GM21526 (cell line): ENCODE measurements around the gene DOHH.

Experiments used
- ATAC-seq: cut with Tn5 transposase; IDR thresholded peaks from one replicate; pipeline ENCODE4 v1.9.1; 2021; ENCODE audit warnings: moderate library complexity; ENCODE audit not compliant: unreplicated experiment, low FRiP score

DOHH gene, protein sequence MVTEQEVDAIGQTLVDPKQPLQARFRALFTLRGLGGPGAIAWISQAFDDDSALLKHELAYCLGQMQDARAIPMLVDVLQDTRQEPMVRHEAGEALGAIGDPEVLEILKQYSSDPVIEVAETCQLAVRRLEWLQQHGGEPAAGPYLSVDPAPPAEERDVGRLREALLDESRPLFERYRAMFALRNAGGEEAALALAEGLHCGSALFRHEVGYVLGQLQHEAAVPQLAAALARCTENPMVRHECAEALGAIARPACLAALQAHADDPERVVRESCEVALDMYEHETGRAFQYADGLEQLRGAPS

DNA sequence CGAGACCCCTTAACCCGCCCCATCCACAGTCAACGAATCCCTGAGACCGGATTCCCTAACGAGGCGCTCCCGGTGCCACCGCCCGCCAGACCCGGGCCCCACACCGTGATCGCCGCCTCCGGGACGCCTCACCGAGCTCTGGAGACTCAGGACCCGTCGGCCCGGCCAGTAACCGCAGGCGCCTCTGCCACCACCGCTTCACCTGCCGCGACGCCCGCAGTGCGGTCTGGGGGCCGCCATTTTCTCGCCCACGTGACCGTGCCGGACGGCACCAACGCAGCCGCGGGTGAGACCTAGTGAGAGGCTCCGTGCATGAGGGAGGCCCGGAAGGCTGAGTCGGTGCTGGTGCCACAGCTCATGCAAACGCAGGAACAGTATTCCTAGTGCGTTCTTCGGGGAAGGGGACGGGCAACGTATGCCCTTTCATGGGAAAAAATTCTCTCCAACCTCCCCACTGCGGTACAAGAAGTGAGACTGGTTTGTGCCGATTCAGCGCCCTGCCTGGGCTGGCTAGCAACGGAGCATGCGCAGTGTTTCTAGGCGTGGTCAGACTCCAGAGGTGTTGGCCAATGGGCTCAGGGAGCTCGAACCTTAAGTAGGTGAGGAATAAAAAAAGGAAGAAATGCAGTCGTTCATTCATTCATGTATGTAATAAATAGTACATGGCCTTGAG is at the start of gene DOHH:
DOHH (minus strand) TSS at position 246 of the 673 bp plus-strand sequence. CDS start 3,860 bp downstream, outside the sequence.
- peak; percentile 65 for ATAC-seq

DNA sequence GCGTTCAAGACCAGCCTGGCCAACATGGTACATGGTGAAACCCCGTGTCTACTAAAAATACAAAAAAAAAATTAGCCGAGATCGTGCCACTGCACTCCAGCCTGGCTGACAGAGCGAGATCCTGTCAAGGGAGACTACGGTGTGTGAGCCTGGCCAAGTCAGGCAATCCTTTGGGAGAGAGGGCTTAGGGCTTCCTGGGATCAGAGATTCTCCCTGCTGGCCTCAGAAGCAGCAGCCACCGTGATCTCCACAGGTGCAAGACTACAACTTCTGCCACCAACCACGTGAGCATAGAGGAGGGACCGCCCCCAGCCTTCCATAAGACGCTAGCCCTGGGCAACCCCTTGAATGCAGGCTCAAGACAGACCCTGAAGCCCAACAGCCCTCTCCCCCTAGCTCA is 49.3 kb upstream of the DOHH start:
- no peak for ATAC-seq

DNA sequence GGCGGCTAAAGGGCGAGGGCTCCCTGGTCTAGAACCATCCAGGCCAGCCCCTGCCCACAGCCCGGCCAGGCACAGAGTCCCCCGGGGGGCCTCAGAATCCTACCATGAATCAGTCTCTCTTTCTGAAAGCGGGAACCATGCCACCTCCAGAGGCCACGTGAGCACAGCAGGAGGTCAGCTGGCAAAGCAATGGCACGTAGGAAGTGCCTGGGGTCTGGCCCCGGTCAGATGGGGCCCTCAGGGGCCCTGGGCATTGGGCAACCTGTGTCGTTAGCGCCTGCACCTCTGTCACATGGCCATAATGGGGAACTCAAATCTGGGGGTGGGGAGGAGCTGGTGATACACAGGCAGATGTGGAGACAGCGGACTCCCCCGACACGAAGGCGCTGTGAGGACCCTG is 48.1 kb upstream of the DOHH start:
- no peak for ATAC-seq

DNA sequence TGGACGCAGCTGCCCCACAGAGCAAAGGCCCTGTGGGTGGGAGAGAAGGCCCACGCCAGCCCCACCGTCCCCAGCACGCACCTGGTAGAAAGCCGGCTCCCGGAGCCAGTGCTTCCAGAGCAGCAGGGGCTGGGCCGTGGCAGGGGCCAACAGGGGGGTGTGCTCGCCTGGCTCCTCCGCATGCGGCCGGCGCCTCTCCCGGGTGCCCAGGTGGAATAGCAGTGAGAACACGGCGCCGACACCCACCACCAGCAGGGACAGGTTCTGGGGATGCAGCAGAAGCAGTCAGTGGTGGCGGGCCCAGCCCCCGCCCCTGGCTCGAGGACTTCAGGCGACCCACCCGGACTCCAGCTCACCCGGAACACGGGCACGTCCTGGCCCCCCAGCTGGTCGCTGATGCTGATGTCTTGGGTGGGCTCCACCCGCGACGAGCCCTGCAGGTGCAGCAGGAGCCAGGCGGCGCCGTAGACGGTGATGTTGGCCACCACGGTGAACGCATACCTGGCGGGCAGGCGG is 47.4 kb upstream of the DOHH start:
- no peak for ATAC-seq

DNA sequence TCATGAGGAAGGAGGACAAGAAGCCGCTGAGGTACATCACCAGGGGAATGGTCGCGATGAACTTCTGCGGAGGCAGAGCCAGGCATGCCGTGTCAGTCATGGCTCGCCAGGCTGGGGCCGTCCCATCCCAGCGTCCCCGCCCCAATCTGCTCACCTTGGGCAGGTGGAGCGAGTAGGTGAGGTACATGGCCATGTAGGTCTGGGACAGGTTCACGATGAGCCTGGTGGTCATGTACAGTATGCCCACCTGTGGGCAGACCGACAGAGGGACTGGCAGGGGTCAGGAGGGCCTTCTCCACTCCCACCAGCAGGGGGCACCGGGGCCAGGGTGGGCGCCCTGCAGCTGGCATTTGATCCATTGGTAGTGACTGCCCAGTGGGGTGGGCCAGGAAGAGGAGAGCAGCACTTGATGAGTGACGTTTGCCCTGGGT is 46.8 kb upstream of the DOHH start:
- ATAC-seq = no peak

DNA sequence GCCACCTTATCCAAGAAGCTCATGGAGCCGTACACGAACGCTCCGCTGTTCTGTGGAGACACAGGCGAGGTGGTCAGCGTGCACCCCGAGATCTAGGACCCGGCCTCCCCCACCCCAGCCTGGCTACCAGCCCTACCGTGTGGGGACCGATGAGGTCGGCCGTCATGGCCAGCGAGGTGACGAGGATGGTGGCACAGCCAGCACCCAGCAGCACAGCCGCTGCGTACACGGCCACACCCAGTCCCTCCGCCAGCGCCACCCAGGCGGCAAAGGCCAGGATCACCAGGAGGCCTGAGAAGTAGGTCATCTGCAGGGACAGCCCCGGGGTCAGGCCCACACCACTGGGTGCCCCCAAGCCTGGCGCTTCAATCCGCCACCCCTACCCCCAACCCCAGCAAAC is 45.6 kb upstream of the DOHH start:
- no peak for ATAC-seq

DNA sequence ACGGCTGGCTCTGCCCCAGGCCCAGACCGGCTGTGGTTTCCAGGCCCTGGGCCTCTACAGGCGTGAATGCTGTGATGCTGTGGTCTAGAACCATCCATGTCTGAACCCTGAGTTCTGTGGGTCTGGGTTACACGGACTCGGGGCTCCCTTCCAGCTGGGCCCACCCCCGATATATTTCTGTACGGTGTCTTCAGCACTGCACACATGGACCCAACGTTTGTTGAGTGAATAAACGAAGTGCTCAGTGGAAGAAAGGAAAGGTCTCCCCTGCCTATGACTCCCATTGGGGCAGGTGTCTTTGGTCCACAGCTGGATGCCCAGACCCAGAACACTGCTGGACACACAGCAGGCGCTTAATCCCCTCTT is 45.2 kb upstream of the DOHH start:
- no peak for ATAC-seq

DNA sequence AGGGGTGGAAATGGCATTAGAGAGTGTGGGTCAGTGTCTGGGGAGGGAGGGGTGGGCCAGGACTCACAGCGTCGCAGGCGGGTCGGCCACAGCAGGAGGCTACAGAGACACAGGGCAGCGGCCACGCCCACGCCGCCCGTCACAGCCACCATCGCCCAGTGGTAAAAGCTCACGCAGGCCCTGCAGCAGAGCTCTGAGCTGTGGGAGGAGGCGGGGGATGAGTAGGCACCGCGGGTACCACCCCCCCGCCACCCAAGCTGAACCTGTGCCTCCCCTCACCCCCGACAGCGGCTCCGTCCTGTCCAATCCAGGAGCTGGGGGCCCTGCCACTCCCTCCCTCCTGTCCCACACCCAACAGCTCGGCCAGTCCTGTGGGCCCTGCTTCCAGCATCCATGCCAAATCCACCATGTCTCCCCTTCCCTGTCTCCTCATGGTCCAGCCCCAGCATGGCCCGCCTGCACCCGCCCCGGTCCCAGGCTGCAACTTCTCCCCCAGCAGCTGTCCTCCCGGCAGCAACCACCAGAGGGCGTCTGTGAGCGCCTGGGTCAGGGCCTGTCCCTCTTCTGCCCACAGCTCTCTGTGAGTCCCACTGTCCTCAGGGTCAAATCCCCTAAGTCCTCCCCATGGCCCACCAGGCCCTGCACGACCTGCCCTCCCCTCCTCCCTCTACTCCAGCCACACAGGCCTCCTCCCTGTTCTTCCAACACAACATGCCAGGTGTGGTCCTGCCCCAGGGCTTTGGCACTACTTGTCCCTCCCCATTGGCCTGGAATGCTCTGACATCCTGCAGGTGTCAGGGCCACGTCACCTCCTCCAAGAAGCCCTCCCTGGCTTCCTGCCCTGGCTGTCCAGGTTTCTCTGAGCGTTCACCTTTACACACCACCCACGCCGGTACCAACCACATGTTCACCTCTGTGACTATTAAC is 44.5 kb upstream of the DOHH start:
- ATAC-seq = no peak

DNA sequence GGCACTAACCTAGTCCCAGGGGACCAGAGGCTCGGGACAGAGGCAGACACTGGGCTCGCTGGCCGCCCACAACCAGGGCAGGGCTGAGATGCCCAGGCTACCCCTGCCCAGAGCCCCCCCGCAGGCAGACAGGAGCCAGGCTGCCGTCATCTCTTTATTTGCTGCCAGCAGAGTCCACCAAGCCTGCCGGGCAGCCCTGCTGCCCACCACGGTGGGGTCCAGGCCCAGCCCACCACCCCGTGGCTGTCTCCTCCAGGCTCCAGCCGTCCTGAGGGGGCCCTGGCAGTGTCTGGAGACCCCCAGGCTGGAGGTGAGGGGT is 43.5 kb upstream of the DOHH start:
- no peak for ATAC-seq

DNA sequence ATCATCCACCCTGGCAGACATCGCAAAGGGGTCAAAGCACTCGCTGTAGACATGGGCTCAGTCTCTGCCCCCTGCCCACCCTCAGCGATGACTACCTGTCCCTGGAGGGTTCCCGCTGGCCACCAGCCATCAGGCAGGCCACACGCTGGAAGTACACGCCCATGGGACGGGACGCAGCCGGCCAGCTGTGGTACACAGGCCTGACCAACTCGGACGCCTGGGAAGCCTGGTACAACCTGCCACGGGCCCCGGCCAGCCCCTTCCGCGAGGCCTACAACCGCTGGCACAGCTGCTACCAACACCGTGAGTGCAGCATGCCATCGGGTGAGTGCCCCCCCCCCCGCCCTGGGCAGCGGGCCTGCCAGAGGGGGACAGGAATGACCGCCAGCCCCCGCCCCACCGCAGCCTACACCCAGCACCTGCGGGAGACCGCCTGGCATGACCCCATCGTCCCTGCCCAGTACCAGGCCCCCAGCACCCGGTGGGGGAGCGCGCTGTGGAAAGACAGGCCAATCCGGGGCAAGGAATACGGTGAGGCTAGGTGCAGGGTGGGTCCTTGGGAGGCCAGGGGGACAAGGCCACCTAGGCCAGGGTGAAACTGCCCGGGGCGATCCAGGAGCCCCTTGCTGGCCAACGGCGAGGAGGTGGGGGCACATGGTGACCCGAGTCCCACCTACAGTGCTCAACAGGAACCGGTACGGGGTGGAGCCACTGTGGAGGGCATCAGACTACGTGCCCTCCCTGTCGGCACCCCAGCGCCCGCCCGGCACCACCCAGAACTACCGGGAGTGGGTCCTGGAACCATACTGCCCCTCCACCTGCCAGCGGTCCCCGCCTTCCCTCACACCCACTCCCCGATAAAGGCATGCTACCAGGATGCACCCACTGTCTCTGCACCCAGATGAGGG is 42.9 kb upstream of the DOHH start:
- no peak for ATAC-seq

DNA sequence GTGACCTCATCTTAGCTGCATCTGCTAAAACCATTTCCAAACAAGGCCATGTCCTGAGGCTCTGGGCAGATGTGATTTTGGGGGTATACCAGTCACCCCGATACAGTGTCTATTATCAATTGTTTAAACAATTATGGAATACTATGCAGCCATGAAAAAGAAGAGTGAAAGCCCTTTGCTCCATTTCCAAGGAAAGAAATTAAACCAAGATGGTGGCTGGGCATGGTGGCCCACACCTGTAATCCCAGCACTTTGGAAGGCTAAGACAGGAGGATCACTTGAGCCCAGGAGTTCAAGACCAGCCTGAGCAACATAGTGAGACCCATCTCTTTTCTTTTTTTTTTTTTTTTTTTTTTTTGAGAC is 39.3 kb upstream of the DOHH start:
- ATAC-seq = no peak

DNA sequence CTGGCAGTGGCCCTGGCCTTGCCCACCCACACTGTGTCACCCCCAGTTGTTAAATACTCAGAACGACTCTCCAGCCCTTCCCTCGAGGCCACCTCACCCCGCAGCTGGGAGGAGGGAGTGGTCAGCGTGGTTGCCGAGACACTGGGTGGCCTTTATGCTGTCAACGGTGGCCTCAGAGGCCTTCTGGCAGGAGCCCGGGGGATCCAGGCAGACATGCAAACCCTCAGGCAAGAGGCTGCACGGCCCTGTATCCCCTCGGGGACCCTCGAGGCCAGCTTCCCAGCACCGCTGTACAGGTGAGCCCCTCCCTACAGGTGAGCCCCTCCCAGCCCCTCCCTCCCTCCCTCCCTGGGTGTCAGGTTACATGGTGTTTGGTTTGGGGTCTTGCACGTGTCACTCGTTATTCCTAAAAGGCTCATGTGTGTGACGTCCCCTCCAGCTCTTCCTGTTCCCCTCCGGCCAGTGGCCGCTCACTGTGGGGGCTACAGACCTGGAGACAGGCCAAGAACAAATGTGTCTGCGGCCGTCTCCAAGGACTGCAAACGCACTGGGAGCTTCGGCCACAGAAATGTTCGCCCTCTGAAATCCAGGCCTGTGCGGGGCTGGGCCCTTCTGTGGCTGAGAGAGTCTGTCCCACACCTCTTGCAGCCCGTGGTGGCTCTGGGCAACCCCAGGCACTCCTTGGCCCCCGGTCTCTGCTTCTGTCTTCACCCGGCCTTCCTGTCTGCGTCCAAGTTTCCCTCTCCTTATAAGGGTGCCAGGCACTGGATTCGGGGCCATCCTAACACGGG is 38.7 kb upstream of the DOHH start, which contains the start of gene TEKTIP1:
TEKTIP1 (plus strand) TSS at position 210 of the 791 bp plus-strand sequence; CDS start at position 214, 4 bp downstream.
- ATAC-seq = no peak

DNA sequence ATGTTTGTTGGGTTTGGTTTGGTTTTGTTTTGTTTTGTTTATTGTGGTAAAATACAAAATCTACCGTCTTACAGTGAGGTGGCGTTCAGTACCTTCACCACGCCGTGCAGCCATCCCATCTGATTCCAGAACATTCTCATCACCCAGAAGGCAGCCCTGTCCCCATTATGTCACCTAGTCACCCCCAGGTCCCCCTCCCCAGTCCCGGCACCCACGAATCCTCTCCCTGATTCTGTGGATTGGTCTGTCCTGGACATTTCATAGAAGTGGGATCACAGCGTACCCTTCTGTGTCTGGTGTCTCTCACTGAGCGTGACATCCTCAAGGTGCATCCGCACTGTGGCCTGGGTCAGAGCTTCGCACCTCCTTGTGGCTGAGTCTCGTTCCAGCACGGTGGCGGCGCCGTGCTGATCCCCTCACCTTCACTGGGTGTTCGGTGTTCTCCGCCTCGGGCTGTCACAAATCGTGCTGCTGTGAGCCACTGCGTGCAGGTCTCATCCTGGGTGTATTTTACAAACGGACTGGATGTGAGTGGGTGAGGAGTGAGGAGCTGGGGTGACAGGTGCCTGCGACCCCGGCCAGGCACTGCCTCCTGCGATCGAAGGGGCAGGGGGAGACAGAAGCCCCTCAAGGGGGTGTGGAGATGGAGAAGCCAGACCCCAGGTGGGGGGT is 37.9 kb upstream of the DOHH start:
- ATAC-seq = no peak

DNA sequence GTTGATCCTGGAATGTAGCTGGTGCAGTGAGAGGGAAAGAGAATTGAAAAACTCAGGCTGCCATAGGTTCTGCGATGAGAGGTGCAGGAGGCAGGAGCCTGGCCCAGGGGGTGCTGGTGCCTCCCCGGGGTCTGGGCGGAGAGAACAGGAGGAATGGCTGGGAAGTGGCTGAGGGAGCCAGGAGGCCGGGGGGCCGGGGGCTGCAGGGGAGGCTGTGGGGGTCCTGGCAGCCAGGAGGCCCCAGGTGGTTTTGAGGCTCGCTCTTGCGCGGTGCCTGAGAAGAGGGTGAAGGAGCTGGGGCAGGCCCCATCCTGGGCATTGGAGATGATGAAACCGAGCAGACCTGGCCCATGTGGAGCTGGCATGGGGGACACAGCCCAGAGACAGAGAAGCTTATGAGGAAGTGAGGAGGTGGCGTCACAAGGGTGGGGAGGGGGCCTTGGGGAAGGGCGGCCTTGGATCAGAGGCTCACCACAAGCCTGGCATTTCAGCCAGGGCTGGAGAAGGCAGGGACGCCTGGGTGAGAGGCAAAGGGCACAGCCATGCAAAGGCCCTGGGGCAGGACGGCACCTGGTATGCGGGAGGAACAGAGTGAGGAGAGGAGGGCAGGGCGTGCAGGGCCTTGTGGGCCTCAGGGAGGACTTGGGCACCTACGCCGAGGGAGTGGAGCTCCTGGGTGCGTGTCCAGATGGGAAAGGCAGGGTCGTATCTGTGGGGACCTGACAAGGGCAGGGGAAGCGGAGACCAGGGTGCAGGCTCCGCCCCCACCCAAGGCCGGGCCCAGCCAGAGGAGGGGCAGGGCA is 37.2 kb upstream of the DOHH start:
- ATAC-seq = no peak

DNA sequence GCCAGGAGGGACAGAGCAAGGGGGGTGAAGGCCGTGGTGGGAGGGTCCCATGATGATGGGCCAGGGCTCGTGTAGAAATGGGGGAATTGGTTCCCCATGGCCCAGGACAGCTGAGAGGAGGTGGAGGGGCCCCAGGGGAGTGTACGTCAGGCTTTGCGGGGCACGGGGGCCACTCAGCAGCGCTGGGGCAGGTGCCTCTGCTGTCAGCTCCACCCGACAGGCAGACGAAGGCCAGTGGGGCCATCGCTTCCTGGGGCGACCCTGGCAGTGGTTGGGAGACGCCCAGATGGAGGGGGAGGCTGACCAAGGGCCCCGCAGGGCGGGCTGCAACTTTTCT is 36.6 kb upstream of the DOHH start:
- no peak for ATAC-seq

DNA sequence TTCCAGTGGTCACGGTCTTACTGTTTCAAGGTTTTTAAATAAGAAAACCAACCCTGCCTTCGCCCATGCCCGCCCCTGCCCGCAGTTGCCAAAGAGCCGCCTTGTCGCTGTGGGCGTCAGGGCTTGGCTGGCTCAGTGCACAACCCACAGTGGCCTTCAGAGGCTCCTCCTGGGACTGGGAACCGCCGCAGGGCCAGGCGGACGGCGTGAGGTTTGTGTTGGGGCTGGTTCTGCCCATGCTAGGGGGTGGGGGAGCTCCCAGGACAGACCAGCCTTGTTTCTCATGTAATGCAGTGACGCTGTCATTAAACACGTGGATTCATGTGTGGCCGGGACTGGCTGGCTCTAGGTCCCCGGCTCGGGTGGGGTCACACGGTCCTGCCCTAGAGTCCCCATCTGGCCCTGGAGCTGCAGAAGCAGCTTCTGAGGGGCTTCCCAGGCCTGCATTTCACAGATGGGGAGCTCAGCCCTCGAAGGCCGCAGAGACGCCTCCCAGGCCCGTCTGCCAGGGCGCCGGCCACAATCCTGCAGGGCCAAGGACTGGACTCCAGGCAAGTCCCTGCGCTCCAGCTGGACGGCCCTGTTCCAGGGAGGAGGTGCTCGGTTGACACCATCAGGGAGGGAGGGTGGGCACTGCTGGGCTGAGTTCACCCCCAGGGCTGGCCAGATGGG is 36.1 kb upstream of the DOHH start:
- no peak for ATAC-seq

DNA sequence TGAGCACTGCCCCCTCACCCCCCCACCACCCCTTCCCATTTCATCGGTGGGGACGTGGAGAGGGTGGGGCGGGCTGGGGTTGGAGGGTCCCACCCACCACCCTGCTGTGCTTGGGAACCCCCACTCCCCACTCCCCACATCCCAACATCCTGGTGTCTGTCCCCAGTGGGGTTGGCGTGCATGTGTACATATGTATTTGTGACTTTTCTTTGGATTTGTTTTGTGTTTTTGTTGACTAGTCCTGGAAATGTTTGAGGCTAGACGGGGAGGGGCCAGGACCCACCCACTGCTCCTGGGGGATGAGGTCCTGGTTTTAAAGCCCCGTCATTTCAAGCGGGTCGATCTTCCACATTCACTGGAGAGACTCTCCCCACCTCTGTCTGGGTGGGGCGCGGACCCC is 35.5 kb upstream of the DOHH start:
- ATAC-seq = no peak

DNA sequence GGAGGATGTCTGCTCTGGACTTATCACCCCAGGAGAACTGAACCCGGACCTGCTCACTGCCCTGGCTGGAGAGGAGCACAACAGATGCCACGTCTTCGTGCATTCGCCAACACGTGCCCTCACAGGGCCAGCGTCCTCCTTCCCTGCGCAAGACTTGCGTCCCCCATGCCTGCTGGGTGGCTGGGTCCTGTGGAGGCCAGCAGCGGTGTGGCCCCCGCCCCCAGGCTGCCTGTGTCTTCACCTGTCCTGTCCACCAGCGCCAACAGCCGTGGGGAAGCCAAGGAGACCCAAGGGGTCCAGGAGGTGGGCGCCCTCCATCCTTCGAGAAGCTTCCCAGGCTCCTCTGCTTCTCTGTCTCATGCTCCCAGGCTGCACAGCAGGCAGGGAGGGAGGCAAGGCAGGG is 35.1 kb upstream of the DOHH start:
- ATAC-seq = no peak
